ENCODE results near the gene RLF.

GRCh38 chr1:40256401-40257084 is 95.4 kb downstream of the RLF start:
- TF ChIP-seq CTCF (IDR thresholded peaks at IDR 0.05) (no peak), POLR2A (IDR thresholded peaks at IDR 0.05) (no peak)

All from esophagus squamous epithelium (tissue), 4 donors.